NCI-H2081 (cell line): ENCODE results near the gene SDS.

Experiments
- DNase-seq, 2 experiments: peaks; one replicate each; lab custom pipeline; 2025; lab: John Stamatoyannopoulos, UW

The SDS gene

GRCh38 chr12:113347107-113347506 is 56.6 kb downstream of the SDS start:
- no peak for DNase-seq

DNA sequence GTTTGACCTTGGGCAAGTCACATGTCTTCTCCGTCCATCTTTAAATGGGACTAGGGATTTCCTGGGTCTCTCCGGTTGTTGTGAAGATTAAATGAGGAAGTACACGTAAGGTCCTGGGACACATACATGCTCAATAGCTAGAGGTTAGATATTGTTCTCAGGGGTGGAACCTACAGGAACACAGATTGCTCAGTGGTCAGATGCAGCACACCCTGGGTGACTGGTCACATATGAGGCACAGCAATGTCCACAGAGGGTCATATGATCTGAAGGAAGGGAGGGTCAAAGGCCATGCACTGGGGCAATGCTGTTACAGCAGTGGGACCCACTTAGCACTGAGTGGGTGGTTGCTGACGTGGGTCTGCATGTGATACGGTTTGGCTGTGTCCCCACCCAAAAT is 57.3 kb downstream of the SDS start:
- DNase-seq, result no peak

GRCh38 chr12:113345318-113345717 is 58.4 kb downstream of the SDS start:
- DNase-seq, result no peak
